ENCODE measurements around the gene SLC49A4.

The SLC49A4 gene

GRCh38 chr3:122787872-122788271 is 7.0 kb upstream of the SLC49A4 start:
- DNase-seq: no peak

DNA sequence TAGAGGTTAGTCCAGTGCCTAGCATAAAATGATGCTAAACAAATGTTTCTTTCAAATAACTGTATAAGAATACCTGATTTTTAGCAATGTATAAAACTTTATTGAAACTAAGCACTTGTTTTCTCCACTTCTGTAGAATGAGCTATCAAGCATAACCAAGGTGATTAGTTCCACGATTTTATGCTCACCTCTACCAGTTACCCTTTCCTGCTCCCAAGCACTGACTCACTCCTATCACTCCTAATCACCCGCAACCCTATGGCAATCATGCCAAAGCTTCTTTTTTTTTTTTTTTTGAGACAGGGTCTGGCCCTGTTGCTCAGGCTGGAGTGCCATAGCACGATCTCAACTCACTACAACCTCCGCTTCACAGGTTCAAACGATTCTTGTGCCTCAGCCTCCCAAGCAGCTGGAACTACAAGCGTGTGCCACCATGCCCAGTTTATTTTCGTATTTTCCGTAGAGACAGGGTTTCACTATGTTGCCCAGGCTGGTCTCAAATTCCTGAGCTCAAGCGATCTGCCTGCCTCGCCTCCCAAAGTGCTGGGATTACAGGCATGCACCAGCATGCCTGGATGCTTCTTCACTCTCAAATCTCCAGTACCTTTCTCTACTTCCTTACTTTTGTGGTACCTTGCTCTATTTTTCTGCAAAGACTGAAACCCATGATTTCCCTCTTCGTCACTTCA is 5.1 kb upstream of the SLC49A4 start:
- DNase-seq: no peak

- DNase-seq: peak; percentile 92
Observed at GRCh38 chr3:122793568-122794416, 1.1 kb upstream of the SLC49A4 start, which contains the start of gene HSPBAP1. HSPBAP1 (minus strand) TSS chr3:122793831; CDS start chr3:122793680, 151 bp downstream.

- no peak for DNase-seq
Observed at GRCh38 chr3:122794483-122794778, 438 bp upstream of the SLC49A4 start.

GRCh38 chr3:122795674-122796195 is 866 bp downstream of the SLC49A4 start:
- DNase-seq: no peak

DNA sequence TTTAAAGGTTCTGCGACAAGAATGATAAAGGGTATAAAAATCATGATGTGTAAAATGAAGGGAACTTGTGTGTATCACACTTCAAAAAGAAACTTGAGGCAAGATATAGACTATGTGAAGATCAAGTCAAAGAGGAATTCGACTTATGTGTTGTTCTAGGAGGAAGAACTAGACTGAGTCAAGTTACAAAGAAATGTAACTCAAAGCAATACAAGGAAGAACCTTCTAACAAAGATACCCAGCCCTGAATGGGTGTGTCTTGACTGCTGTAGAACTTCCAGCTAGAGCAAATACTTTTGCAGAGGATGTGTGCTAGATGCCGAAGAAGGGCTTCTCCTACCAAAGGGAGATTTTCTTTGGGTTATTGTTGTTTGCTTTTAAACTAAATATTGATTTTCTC is 2.4 kb downstream of the SLC49A4 start:
- no peak for DNase-seq

GRCh38 chr3:122799322-122799721 is 4.5 kb downstream of the SLC49A4 start:
- DNase-seq: no peak

DNA sequence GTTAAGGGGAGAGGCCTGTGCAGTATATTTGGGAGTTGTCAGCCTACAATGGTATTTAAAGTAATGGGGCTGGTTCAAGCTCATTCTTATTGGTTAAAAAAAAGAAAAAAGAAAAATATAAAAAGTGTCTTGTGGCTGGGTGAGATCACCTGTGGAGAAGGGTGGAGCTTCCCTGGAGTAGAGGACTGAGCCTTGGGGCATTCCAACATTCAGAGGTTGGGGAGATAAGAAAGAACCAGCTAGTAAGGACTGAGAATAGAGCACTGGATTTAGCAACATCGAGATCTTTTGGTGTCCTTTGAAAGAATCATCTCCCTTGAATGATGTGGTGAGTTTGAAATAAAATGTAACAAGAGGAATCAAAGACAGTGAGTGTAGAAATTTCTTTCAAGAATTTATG is 5.2 kb downstream of the SLC49A4 start:
- DNase-seq: no peak

- no peak for DNase-seq
Observed at GRCh38 chr3:122800706-122801237, 5.9 kb downstream of the SLC49A4 start.

DNA sequence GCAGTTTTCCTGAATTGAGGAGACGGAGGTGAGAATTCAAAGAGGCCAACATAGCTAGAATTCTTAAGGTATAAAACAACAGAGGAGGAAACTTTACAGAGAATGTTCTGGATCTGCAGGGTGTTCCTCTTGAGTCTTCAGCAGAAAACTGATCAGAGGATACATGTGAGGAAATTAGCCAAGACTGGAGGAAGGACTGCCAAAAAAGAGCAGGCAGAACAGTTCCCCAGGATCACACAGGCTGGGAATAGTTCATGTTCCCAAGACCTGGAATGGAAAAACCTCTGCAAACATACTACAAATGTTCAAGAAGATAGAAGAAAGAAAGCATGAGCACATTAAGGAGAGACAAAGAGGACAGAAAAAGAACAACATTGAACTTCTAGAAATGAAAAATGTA is 7.5 kb downstream of the SLC49A4 start:
- no peak for DNase-seq

DNA sequence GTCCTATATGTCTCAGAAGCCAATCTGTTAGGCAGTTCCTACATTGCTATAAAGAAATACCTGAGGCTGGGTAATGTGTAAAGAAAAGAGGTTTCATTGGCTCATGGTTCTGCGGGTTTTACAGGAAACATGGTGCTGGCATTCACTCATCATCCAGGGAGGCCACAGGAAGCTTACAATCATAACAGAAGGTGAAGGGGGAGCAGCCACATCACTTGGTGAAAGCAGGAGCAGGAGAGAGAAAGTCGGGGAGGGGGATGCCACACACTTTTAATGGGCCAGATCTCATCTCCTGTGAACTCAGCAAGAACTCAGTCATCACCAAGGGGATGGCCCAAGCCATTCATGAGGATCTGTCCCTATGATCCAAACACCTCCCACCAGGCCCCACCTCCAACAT is 9.1 kb downstream of the SLC49A4 start:
- no peak for DNase-seq

- DNase-seq: no peak
Observed at GRCh38 chr3:122810734-122811133, 15.9 kb downstream of the SLC49A4 start.

GRCh38 chr3:122816587-122816986 is 21.7 kb downstream of the SLC49A4 start:
- no peak for DNase-seq

- DNase-seq: no peak
Observed at GRCh38 chr3:122824465-122825381, 29.9 kb downstream of the SLC49A4 start.

DNA sequence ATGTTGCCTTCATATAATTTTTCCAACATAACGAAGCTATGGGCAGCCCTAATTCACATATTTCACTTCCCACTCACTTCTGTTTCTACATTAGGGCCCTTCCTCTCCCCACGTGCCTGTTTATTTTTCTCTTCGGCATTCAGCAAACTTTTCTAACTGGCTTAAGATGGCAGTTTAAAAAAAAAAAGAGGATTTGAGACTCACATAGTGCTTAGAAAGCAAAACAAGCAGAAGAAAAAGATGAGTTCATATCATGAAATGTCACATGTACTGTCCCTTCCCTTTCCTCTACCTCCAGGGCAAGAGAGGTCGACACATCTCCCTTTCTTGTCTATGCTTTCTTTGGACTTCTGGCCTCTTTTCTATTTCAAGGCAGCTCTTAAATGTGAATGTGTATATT is 30.6 kb downstream of the SLC49A4 start:
- no peak for DNase-seq

GRCh38 chr3:122826278-122826677 is 31.4 kb downstream of the SLC49A4 start:
- no peak for DNase-seq

- DNase-seq: no peak
Observed at GRCh38 chr3:122828281-122828680, 33.4 kb downstream of the SLC49A4 start.

- no peak for DNase-seq
Observed at GRCh38 chr3:122835590-122835989, 40.7 kb downstream of the SLC49A4 start.

DNA sequence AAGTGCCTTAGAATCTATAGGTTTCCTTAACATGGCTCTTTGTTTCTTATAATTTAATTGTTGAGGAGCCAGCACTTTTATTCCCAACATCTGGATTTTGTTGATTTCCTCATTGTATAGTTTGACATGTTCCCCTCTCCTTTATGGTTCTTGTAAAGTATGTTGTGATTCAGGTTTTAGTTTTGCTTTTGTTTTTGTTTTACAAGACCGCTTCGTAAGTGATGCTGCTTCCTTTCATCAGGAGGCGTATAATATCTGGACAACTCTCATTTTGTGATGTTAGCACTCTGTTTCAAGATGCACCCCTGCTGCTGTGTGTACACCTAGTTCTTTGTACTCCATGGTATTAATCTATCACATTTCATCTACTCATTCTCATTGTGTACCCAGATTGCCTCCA is 48.7 kb downstream of the SLC49A4 start:
- no peak for DNase-seq

GRCh38 chr3:122857019-122857418 is 62.1 kb downstream of the SLC49A4 start:
- no peak for DNase-seq

- DNase-seq: no peak
Observed at GRCh38 chr3:122858373-122858772, 63.5 kb downstream of the SLC49A4 start.

- DNase-seq: no peak
Observed at GRCh38 chr3:122859021-122859805, 64.3 kb downstream of the SLC49A4 start.

Data from CD4-positive, alpha-beta T cell treated with Interleukin-15 for 1 hour (primary cell).